NB4 (cell line): Measurements from ENCODE around the gene MAPK6.

Experiments used
- CTCF ChIP-seq: IDR thresholded peaks from one replicate; pipeline ENCODE4 v1.5.1; 2012; ENCODE audit warnings: low read depth, low read length
- MAX ChIP-seq: IDR thresholded peaks from 2 replicates; pipeline ENCODE4 v1.6.1; 2011; ENCODE audit warnings: low read depth, low read length
- MYC ChIP-seq: IDR thresholded peaks from 2 replicates; pipeline ENCODE4 v1.6.1; 2011; ENCODE audit warnings: low read depth, low read length
- POLR2A ChIP-seq: IDR thresholded peaks from 2 replicates; pipeline ENCODE4 v1.6.1; 2011; ENCODE audit warnings: mild to moderate bottlenecking; ENCODE audit not compliant: insufficient read length; ENCODE audit errors: extremely low read depth

GRCh38 chr15:52113235-52113634 lies 94.2 kb downstream of the MAPK6 start:
- TF ChIP-seq CTCF (no peak), MYC (no peak; the same call in 1 of the 2 replicates), POLR2A (no peak), MAX (no peak)
